ENCODE results near the gene PCSK5.

DNA sequence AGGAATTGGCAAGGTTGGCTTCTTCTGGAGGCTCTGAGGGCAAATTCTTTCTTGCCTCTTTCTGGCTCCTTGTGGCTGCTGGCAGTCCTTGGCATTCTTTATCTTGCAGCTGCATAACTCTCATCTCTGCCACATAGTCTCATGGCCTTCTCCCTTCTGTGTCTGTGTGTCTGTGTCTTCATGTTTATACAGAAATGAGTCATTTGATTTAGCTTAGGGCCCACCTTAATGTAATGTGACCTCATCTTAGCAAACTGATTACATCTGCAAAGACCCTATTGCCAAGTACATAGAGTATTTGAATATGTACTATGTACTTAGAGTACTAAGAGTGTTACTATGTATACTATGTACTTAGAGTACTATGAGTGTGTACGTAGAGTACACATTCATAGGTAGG is 381.3 kb downstream of the PCSK5 start:
- TF ChIP-seq, protein P1, sequence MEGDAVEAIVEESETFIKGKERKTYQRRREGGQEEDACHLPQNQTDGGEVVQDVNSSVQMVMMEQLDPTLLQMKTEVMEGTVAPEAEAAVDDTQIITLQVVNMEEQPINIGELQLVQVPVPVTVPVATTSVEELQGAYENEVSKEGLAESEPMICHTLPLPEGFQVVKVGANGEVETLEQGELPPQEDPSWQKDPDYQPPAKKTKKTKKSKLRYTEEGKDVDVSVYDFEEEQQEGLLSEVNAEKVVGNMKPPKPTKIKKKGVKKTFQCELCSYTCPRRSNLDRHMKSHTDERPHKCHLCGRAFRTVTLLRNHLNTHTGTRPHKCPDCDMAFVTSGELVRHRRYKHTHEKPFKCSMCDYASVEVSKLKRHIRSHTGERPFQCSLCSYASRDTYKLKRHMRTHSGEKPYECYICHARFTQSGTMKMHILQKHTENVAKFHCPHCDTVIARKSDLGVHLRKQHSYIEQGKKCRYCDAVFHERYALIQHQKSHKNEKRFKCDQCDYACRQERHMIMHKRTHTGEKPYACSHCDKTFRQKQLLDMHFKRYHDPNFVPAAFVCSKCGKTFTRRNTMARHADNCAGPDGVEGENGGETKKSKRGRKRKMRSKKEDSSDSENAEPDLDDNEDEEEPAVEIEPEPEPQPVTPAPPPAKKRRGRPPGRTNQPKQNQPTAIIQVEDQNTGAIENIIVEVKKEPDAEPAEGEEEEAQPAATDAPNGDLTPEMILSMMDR (IDR thresholded peaks at IDR 0.05): no peak
- TF ChIP-seq POLR2A (IDR thresholded peaks at IDR 0.05): no peak

Measured in stomach (tissue), 4 donors.